Measurements from ENCODE around the gene DLG2. TPM values are rescaled to one million over a fixed set of nuclear protein-coding genes. Genes with fewer than 3 reads are reported as not detected.
"Not testable (repeated sequence)": the region's sequence is repeated elsewhere in the genome, so short reads cannot be mapped to it uniquely, and the experiment has no call there.

DLG2 gene
- total RNA-seq, 4 donors from 2014 or later: 7.3 to 14.1 (median 11.1) TPM

DNA sequence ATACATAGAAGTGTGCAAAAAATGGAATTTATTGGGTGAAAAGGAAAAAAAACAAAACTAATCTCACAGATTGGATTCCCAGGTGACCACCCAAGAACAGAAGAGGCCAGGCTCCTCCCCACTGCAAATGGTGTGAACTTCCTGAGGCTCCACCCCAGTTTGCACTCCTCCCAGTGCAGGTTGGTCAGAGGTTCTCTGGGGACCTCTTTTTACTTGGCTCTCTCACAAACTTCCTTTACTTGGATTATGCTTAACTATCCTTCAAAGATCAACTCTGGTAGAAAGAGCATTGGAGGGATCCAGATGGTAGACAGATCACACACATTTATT, 2202.0 kb downstream of the DLG2 start:
- TF ChIP-seq EP300 (IDR thresholded peaks at IDR 0.05) (no peak), CTCF (IDR thresholded peaks at IDR 0.05) (no peak), POLR2A (IDR thresholded peaks at IDR 0.05; ENCODE audit: low read depth) (no peak), POLR2AphosphoS5 (IDR thresholded peaks at IDR 0.05) (no peak)
- H3K4me1 ChIP-seq: no peaks in the 10 kb centered on the region
- H3K27ac ChIP-seq (replicated peaks in 1 of 4): no peak overlapping the region
- H3K36me3 ChIP-seq: no peaks in the 10 kb centered on the region
- intact Hi-C loops (cut with DNase I): no loop called here
- peaks cover 0 to 18% (median 12%) of the 10 kb centered on the region in 4 donors for H3K9me3 ChIP-seq
- H3K27me3 ChIP-seq: no peaks in the 10 kb centered on the region
- H3K4me3 ChIP-seq: no peak overlapping the region
- DNase-seq (ENCODE audit: extremely low spot score): no peak

- Histone ChIP-seq H3K27me3 (no peaks in the 10 kb centered on the region), H3K36me3 (no peaks in the 10 kb centered on the region), H3K4me1 (no peaks in the 10 kb centered on the region), H3K27ac (replicated peaks in 1 of 4) (no peak overlapping the region), H3K4me3 (no peak overlapping the region), H3K9me3 (peaks cover 0 to 18% (median 12%) of the 10 kb centered on the region in 4 donors)
- TF ChIP-seq EP300 (IDR thresholded peaks at IDR 0.05) (no peak), POLR2A (IDR thresholded peaks at IDR 0.05; ENCODE audit: low read depth) (no peak), POLR2AphosphoS5 (IDR thresholded peaks at IDR 0.05) (no peak), CTCF (IDR thresholded peaks at IDR 0.05) (no peak)
- intact Hi-C loops (cut with DNase I): no loop called here
- WGBS: 67% methylated on average over 2 of the region's 2 CpGs
- no peak for DNase-seq (ENCODE audit: extremely low spot score)
These were observed 2202.6 kb downstream of the DLG2 start for GRCh38 chr11:83424376-83425136.

GRCh38 chr11:83422641-83423040, 2204.5 kb downstream of the DLG2 start:
- peaks cover 0 to 18% (median 12%) of the 10 kb centered on the region in 4 donors for H3K9me3 ChIP-seq
- H3K36me3 ChIP-seq; H3K27ac ChIP-seq (replicated peaks in 1 of 4); DNase-seq (ENCODE audit: extremely low spot score); H3K4me1 ChIP-seq; intact Hi-C loops (cut with DNase I); H3K27me3 ChIP-seq; H3K4me3 ChIP-seq: not testable (repeated sequence)
- WGBS: 70% methylated on average over 5 of the region's 5 CpGs

GRCh38 chr11:83410605-83411565, 2216.3 kb downstream of the DLG2 start:
- TF ChIP-seq CTCF (IDR thresholded peaks at IDR 0.05): no peak
- no peak for TF ChIP-seq POLR2A (IDR thresholded peaks at IDR 0.05; ENCODE audit: low read depth)
- TF ChIP-seq EP300 (IDR thresholded peaks at IDR 0.05): no peak
- no peak for TF ChIP-seq POLR2AphosphoS5 (IDR thresholded peaks at IDR 0.05)
- peaks cover 0 to 6% (median 0%) of the 10 kb centered on the region in 4 donors for H3K4me1 ChIP-seq
- H3K27me3 ChIP-seq: no peaks in the 10 kb centered on the region
- H3K9me3 ChIP-seq: no peaks in the 10 kb centered on the region
- no peak for DNase-seq (ENCODE audit: extremely low spot score)
- no peak overlapping the region for H3K4me3 ChIP-seq
- no peak overlapping the region for H3K27ac ChIP-seq (replicated peaks in 1 of 4)
- 79% methylated on average over 2 of the region's 2 CpGs for WGBS
- intact Hi-C loops (cut with DNase I): no loop called here
- H3K36me3 ChIP-seq: no peaks in the 10 kb centered on the region

DNA sequence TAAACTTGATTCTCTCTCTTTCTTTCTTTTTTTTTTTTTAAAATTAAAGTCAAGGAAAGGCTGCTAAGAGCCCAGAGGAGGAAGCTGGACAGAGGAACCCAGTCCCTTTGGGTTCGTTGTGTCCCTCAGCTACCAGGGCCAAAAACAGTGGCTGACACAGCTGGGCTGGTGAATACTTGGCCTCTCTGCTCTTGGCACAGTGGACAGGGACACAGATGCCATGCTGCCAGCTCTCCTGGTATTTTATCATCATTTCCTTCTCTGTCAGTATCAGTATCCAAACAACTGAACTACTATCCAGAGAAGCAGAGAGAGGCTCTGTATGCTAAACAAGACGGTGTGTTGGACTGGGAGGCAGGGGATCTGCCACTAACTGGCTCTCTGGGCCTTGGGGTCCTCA, 2217.3 kb downstream of the DLG2 start:
- DNase-seq (ENCODE audit: extremely low spot score): no peak
- Histone ChIP-seq H3K4me3 (no peak overlapping the region), H3K27ac (replicated peaks in 1 of 4) (no peak overlapping the region), H3K36me3 (no peaks in the 10 kb centered on the region), H3K27me3 (no peaks in the 10 kb centered on the region), H3K4me1 (peaks cover 0 to 6% (median 0%) of the 10 kb centered on the region in 4 donors), H3K9me3 (no peaks in the 10 kb centered on the region)
- intact Hi-C loops (cut with DNase I): no loop called here
- 89% methylated on average over 2 of the region's 2 CpGs for WGBS
- TF ChIP-seq POLR2AphosphoS5 (IDR thresholded peaks at IDR 0.05): no peak
- no peak for TF ChIP-seq CTCF (IDR thresholded peaks at IDR 0.05)
- TF ChIP-seq POLR2A (IDR thresholded peaks at IDR 0.05; ENCODE audit: low read depth): no peak
- TF ChIP-seq EP300 (IDR thresholded peaks at IDR 0.05): no peak
